Neural cell (in vitro differentiated cells): ENCODE data around the gene PPM1H. TPM values are rescaled to one million over a fixed set of nuclear protein-coding genes. Genes with fewer than 3 reads are reported as not detected.

ENCODE experiments used
- H2AFZ ChIP-seq: fragments of 200-600, 300-800 bp; sonication (generic), shearing (Covaris generic); 2 replicates; pipeline ENCODE4 v1.6.0; 2014; ENCODE audit warnings: low read depth, mild to moderate bottlenecking, antibody characterized with exemption, low read length, moderate library complexity
- H3F3A ChIP-seq: fragments of 200-600 bp; shearing (Covaris generic); 2 replicates; pipeline ENCODE4 v1.6.1; 2016; ENCODE audit warnings: mild to moderate bottlenecking, moderate library complexity, mixed read lengths, antibody characterized with exemption, low read length; ENCODE audit not compliant: insufficient read depth, poor library complexity, severe bottlenecking
- H3K27ac ChIP-seq: fragments of 200-600, 300-800 bp; sonication (generic), shearing (Covaris generic); 2 replicates; pipeline ENCODE4 v1.5.1; 2014; ENCODE audit warnings: mild to moderate bottlenecking, low read length, moderate library complexity
- H3K27me3 ChIP-seq: fragments of 300-800, 200-600 bp; sonication (generic), shearing (Covaris generic); 2 replicates; pipeline ENCODE4 v1.6.0; 2014; ENCODE audit warnings: mild to moderate bottlenecking, low read depth, low read length, moderate library complexity; ENCODE audit not compliant: insufficient read depth
- H3K36me3 ChIP-seq: fragments of 300-800, 200-600 bp; sonication (generic), shearing (Covaris generic); 2 replicates; pipeline ENCODE4 v1.5.1; 2014; ENCODE audit warnings: mild to moderate bottlenecking, antibody characterized with exemption, low read length, moderate library complexity; ENCODE audit not compliant: insufficient read depth
- H3K4me2 ChIP-seq: fragments of 300-800, 200-600 bp; sonication (generic), shearing (Covaris generic); 2 replicates; pipeline ENCODE4 v1.6.0; 2014; ENCODE audit warnings: mild to moderate bottlenecking, low read length
- H3K4me3 ChIP-seq: fragments of 300-800, 200-600 bp; sonication (generic), shearing (Covaris generic); 2 replicates; pipeline ENCODE4 v1.5.1; 2014; ENCODE audit warnings: mild to moderate bottlenecking, low read length, moderate library complexity
- H3K79me2 ChIP-seq: fragments of 200-600 bp; shearing (Covaris generic); replicated peaks from 2 replicates; pipeline ENCODE4 v1.6.0; 2014; ENCODE audit warnings: mild to moderate bottlenecking, low read length, moderate library complexity; ENCODE audit not compliant: insufficient read depth
- H3K9ac ChIP-seq: fragments of 300-800, 200-600 bp; sonication (generic), shearing (Covaris generic); 2 replicates; pipeline ENCODE4 v1.6.1; 2016; ENCODE audit warnings: mild to moderate bottlenecking, low read length, mixed read lengths
- H3K9me2 ChIP-seq: fragments of 200-600 bp; shearing (Covaris generic); 2 replicates; pipeline ENCODE4 v1.6.1; 2016; ENCODE audit warnings: mild to moderate bottlenecking, low read length, mixed read lengths; ENCODE audit not compliant: insufficient read depth
- H3K9me3 ChIP-seq: fragments of 200-600, 300-800 bp; sonication (generic), shearing (Covaris generic); 2 replicates; pipeline ENCODE4 v1.6.1; 2016; ENCODE audit warnings: mild to moderate bottlenecking, mixed run types, low read length, moderate library complexity, mixed read lengths
- H4K20me1 ChIP-seq: fragments of 200-600 bp; shearing (Covaris generic); 2 replicates; pipeline ENCODE4 v1.6.1; 2016; ENCODE audit warnings: mild to moderate bottlenecking, mixed run types; ENCODE audit not compliant: insufficient read depth
- EP300 ChIP-seq: fragments of 450-650 bp; conservative IDR thresholded peaks from 2 replicates; pipeline ENCODE4 v1.6.1; 2014; ENCODE audit warnings: antibody characterized with exemption, mild to moderate bottlenecking, moderate library complexity; ENCODE audit not compliant: poor library complexity, severe bottlenecking
- EZH2 ChIP-seq: fragments of 200-600, 300-800 bp; shearing (Covaris generic), sonication (generic); IDR thresholded peaks from 2 replicates; pipeline ENCODE4 v1.6.1; 2014; ENCODE audit warnings: antibody characterized with exemption, low read length, borderline replicate concordance, mild to moderate bottlenecking; ENCODE audit not compliant: insufficient read depth, poor library complexity, severe bottlenecking
- MXI1 ChIP-seq: fragments of 450-650 bp; conservative IDR thresholded peaks from 2 replicates; pipeline ENCODE4 v1.6.1; 2014; ENCODE audit warnings: antibody characterized with exemption, mild to moderate bottlenecking; ENCODE audit not compliant: poor library complexity, severe bottlenecking
- POLR2AphosphoS5 ChIP-seq: IDR thresholded peaks from 2 replicates; pipeline ENCODE4 v1.6.1; 2012
- RAD21 ChIP-seq: fragments of 450-650 bp; conservative IDR thresholded peaks from 2 replicates; pipeline ENCODE4 v1.6.1; 2014; ENCODE audit warnings: antibody characterized with exemption, mild to moderate bottlenecking, moderate library complexity
- SMC3 ChIP-seq: fragments of 450-650 bp; conservative IDR thresholded peaks from 2 replicates; pipeline ENCODE4 v1.6.1; 2014; ENCODE audit warnings: antibody characterized with exemption, mild to moderate bottlenecking, moderate library complexity; ENCODE audit not compliant: poor library complexity
- TAF1 ChIP-seq: IDR thresholded peaks from 2 replicates; pipeline ENCODE4 v1.6.1; 2012; ENCODE audit warnings: low read depth
- polyA plus RNA-seq: library from polyadenylated mRNA; depleted of rRNA; stranded (reverse); fragments of >200 nt; gene quantifications from 2 replicates; pipeline ENCODE4 v1.2.3, GENCODE V29; 2014
- TF ChIP-seq, protein P1 (sequence below): fragments of 450-650 bp; IDR thresholded peaks from 2 replicates; pipeline ENCODE4 v1.5.1; 2014; ENCODE audit warnings: antibody characterized with exemption, mild to moderate bottlenecking, moderate library complexity; ENCODE audit not compliant: poor library complexity, severe bottlenecking
- TF ChIP-seq, protein P2 (sequence below): IDR thresholded peaks from 2 replicates; pipeline ENCODE4 v1.6.1; 2012; ENCODE audit warnings: borderline replicate concordance

Gene PPM1H
- polyA plus RNA-seq, 1 donor from 2014 or later = 3.9 TPM

DNA sequence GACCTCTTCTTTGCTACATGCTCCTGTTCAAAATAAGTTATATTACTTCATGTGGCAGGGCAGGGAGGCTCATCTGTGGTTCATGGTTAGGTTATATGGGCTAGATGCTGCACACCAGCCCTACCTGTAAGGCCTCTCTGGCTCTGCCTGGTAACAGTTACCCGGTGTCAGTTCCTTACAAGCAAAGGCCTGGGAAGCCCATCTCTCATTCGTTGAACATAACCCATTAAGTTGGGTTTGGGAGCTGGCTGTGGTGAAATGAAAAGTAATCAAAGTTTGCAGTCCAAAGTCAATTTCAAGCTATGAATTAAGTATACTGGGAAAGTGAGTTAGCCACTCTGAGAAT is 183.2 kb downstream of the PPM1H start:
- Histone ChIP-seq H3K79me2 (no peaks in the 10 kb centered on the region), H3K27ac (no peak overlapping the region), H3K9me3 (no peaks in the 10 kb centered on the region), H3F3A (no peaks in the 10 kb centered on the region), H3K4me2 (no peak overlapping the region), H3K9me2 (no peaks in the 10 kb centered on the region), H4K20me1 (no peaks in the 10 kb centered on the region), H3K27me3 (no peaks in the 10 kb centered on the region), H3K4me3 (no peak overlapping the region), H3K9ac (no peak overlapping the region), H3K36me3 (no peaks in the 10 kb centered on the region), H2AFZ (no peak overlapping the region)
- TF ChIP-seq, protein P1, sequence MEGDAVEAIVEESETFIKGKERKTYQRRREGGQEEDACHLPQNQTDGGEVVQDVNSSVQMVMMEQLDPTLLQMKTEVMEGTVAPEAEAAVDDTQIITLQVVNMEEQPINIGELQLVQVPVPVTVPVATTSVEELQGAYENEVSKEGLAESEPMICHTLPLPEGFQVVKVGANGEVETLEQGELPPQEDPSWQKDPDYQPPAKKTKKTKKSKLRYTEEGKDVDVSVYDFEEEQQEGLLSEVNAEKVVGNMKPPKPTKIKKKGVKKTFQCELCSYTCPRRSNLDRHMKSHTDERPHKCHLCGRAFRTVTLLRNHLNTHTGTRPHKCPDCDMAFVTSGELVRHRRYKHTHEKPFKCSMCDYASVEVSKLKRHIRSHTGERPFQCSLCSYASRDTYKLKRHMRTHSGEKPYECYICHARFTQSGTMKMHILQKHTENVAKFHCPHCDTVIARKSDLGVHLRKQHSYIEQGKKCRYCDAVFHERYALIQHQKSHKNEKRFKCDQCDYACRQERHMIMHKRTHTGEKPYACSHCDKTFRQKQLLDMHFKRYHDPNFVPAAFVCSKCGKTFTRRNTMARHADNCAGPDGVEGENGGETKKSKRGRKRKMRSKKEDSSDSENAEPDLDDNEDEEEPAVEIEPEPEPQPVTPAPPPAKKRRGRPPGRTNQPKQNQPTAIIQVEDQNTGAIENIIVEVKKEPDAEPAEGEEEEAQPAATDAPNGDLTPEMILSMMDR = no peak
- TF ChIP-seq RAD21 (no peak), MXI1 (no peak), TAF1 (no peak), EP300 (no peak), EZH2 (no peak), POLR2AphosphoS5 (no peak), SMC3 (no peak)
- TF ChIP-seq, protein P2, sequence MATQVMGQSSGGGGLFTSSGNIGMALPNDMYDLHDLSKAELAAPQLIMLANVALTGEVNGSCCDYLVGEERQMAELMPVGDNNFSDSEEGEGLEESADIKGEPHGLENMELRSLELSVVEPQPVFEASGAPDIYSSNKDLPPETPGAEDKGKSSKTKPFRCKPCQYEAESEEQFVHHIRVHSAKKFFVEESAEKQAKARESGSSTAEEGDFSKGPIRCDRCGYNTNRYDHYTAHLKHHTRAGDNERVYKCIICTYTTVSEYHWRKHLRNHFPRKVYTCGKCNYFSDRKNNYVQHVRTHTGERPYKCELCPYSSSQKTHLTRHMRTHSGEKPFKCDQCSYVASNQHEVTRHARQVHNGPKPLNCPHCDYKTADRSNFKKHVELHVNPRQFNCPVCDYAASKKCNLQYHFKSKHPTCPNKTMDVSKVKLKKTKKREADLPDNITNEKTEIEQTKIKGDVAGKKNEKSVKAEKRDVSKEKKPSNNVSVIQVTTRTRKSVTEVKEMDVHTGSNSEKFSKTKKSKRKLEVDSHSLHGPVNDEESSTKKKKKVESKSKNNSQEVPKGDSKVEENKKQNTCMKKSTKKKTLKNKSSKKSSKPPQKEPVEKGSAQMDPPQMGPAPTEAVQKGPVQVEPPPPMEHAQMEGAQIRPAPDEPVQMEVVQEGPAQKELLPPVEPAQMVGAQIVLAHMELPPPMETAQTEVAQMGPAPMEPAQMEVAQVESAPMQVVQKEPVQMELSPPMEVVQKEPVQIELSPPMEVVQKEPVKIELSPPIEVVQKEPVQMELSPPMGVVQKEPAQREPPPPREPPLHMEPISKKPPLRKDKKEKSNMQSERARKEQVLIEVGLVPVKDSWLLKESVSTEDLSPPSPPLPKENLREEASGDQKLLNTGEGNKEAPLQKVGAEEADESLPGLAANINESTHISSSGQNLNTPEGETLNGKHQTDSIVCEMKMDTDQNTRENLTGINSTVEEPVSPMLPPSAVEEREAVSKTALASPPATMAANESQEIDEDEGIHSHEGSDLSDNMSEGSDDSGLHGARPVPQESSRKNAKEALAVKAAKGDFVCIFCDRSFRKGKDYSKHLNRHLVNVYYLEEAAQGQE = no peak

DNA sequence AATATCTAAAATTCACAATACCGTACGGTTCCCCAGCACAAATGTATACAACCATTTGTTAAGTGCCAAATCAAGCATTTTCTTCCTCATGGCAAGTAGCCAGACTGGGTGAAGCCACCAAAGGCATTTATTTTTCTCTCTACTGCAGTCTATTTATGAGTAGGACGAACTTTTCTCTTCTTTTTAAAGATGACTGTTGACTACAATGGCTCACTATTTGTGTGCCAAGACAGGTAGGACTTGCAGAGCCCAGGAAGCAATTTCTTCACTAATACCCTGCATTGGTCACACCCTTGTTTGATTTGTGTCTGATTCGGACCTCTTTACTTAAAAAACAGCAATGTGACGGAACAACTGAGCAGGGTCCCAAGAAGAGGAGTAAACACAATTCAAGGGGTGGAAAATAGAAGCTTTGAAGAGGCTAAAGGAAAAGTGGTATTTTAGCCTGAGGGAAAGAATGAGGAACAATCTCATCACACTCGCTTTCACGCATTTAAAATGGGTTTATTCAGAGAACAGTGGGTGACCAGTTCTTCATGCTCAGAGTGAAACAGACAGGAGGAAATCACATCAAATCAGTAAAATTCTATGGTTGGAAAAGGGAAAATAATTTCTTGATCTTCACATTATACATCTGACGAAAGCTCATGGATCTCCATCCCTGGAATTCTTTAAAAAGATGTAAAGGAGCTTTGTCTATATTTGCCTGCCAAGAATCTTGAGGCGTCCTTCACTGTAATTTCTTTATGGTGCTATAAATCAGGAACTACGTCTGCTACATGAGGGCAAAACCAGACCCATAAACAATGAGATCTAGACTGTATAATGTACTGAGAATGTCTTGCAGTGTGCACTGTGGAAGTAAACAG is 183.8 kb downstream of the PPM1H start:
- H3K9ac ChIP-seq = no peak overlapping the region
- no peak overlapping the region for H3K4me2 ChIP-seq
- H3K9me3 ChIP-seq = no peaks in the 10 kb centered on the region
- no peak overlapping the region for H2AFZ ChIP-seq
- H3K27ac ChIP-seq = no peak overlapping the region
- H3K36me3 ChIP-seq = no peaks in the 10 kb centered on the region
- no peak for TF ChIP-seq EZH2
- no peak for TF ChIP-seq TAF1
- TF ChIP-seq, protein P2 = no peak
- no peak for TF ChIP-seq SMC3
- no peak for TF ChIP-seq MXI1
- TF ChIP-seq, protein P1 = no peak
- no peaks in the 10 kb centered on the region for H3F3A ChIP-seq
- no peaks in the 10 kb centered on the region for H3K9me2 ChIP-seq
- no peaks in the 10 kb centered on the region for H3K27me3 ChIP-seq
- no peak overlapping the region for H3K4me3 ChIP-seq
- no peaks in the 10 kb centered on the region for H4K20me1 ChIP-seq
- no peaks in the 10 kb centered on the region for H3K79me2 ChIP-seq
